ENCODE results near the gene ASIC1.

Gene ASIC1

DNA sequence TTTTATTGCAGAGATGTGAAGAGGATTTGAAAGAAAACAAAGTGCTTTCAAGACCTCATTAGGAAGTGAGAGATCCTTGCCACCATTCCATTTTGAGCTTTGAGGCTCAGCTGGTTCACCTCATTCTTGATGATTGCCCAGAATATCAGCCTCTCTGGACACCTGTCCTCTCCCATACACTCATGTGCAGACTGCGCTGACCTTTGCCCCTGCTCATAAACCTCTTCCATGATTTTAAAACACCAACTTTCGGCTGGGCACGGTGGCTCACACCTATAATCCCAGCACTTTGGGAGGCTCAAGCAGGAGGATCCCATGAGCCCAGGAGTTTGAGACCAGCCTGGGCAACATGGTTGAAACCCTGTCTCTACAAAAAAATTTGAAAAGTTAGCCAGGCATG, 63.6 kb downstream of the ASIC1 start:
- H3K4me3 ChIP-seq (ENCODE audit: low read depth, low read length) = no peak overlapping the region
- TF ChIP-seq, protein P1, sequence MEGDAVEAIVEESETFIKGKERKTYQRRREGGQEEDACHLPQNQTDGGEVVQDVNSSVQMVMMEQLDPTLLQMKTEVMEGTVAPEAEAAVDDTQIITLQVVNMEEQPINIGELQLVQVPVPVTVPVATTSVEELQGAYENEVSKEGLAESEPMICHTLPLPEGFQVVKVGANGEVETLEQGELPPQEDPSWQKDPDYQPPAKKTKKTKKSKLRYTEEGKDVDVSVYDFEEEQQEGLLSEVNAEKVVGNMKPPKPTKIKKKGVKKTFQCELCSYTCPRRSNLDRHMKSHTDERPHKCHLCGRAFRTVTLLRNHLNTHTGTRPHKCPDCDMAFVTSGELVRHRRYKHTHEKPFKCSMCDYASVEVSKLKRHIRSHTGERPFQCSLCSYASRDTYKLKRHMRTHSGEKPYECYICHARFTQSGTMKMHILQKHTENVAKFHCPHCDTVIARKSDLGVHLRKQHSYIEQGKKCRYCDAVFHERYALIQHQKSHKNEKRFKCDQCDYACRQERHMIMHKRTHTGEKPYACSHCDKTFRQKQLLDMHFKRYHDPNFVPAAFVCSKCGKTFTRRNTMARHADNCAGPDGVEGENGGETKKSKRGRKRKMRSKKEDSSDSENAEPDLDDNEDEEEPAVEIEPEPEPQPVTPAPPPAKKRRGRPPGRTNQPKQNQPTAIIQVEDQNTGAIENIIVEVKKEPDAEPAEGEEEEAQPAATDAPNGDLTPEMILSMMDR (IDR thresholded peaks at IDR 0.05; ENCODE audit: borderline replicate concordance, insufficient read depth, low read depth, low read length) = no peak

DNA sequence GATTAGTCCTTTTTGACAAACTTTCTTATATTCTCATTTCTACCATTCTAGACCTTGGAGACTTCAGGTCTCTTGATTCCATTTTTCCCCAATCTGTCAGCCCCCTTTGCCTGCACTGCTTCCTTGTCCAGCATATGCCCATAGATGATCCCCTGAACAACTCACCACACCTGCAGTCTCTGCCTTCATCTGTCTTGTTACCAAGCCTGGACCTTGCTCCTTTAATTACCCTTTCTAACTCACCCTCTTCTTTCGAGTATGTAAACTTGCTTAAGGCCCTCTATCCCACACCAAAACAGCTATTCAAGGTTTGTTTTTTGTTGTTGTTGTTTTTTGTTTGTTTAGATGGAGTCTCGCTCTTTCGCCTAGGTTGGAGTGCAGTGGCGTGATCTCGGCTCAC, 64.2 kb downstream of the ASIC1 start:
- no peak overlapping the region for H3K4me3 ChIP-seq (ENCODE audit: low read depth, low read length)
- TF ChIP-seq, protein P1 (IDR thresholded peaks at IDR 0.05; ENCODE audit: borderline replicate concordance, insufficient read depth, low read depth, low read length) = no peak

DNA sequence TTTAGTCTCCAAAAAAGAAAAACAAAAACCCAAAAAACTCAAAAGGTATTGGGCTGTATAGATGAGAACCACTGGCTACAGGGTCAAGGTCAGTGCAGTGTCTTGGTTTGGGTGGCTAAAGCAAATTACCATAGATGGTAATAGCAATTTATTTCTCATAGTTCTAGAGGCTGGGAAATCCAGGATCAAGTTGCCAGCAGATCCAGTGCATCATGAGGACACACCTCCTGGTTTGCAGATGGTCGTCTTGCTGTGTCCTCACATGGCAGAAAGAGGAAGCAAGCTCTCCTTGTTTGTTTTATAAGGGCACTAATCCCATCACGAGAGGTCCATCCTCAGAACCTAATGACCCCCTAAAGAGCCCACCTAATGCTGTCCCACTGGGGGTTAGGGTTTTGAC, 65.8 kb downstream of the ASIC1 start:
- TF ChIP-seq, protein P1 (IDR thresholded peaks at IDR 0.05; ENCODE audit: borderline replicate concordance, insufficient read depth, low read depth, low read length) = no peak
- no peak overlapping the region for H3K4me3 ChIP-seq (ENCODE audit: low read depth, low read length)

DNA sequence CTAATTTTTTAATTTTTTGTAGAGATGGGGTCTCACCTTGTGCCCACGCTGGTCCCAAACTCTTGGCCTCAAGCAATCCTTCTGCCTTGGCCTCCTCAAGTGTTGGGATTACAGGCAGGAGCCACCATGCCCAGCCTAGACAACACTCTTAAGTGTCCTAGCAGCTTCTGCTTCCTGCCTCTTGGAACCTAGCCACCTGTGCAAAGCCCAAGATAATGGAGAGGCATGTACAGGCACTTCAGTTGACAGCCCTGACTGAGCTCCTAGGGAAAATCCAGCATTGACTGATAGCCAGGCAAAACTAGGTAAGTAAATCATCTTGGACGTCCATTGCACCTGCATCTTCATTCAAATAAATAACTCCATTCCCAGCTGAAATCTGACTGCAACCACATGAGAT, 70.2 kb downstream of the ASIC1 start:
- TF ChIP-seq, protein P1 (IDR thresholded peaks at IDR 0.05; ENCODE audit: borderline replicate concordance, insufficient read depth, low read depth, low read length) = no peak
- no peak overlapping the region for H3K4me3 ChIP-seq (ENCODE audit: low read depth, low read length)

DNA sequence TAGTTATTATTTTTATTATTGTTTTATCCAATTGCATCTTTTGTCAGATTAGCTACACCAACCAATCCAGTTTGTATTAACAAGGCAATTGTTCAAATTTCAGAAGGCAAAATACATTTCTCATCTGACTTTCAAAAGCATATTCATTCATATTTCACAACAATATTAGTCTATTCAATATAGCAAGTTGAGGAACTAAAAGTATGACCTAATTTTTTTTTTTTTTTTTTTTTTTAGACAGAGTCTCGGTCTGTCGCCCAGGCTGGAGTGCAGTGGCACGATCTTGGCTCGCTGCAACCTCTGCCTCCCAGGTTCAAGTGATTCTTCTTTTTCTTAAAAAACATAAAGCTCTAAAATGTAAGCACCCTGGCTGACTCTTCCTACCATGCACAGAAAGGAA, 71.9 kb downstream of the ASIC1 start:
- TF ChIP-seq, protein P1 (IDR thresholded peaks at IDR 0.05; ENCODE audit: borderline replicate concordance, insufficient read depth, low read depth, low read length) = no peak
- H3K4me3 ChIP-seq (ENCODE audit: low read depth, low read length) = no peak overlapping the region

DNA sequence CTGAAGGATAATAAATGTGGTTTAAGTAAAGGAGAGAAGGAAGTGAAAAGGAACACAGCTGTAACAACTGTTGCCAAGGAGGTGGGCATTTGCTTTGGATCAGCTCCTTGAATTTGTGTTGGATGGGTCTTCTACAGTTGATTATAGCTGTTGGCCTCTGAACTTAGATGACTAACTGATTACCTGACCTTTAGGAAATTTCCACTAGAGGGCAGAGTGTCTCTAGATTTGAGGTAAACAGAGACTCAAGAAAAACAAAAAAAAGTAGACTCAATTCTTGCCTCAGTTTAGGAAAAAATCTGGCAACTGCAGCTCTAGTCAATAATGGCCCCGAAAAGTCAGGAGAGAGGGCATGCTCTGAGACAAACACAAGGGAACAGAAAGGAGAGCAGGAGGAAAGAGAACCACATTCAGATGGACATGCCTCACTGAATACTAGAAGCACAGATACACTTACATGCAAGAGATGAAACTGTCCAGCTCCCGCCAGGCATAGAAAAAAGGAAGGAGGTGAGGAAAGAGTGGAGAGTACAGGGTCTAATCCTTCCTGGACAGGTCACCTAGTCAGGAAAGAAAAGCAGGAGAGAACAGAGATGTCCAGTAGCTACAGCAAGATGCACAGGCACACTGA, 75.2 kb downstream of the ASIC1 start:
- no peak overlapping the region for H3K4me3 ChIP-seq (ENCODE audit: low read depth, low read length)
- TF ChIP-seq, protein P1 (IDR thresholded peaks at IDR 0.05; ENCODE audit: borderline replicate concordance, insufficient read depth, low read depth, low read length) = peak; percentile 55; the same call in 1 of the 2 replicates

All from GM12875 (cell line).